ACHN (cell line): Measurements from ENCODE around the gene CD99L2.
"Not testable (repeated sequence)": the region's sequence is repeated elsewhere in the genome, so short reads cannot be mapped to it uniquely, and the experiment has no call there.

ENCODE experiments used
- DNase-seq: peaks from one replicate; pipeline ENCODE4 v3.0.0-alpha.2; 2015
- in situ Hi-C: cut with HindIII; loops from 2 replicates; pipeline ENCODE4 v1.10.0; 2017; ENCODE audit warnings: low sequenced_read_pairs, low pct_ligation_motif_present, low pct_unique_long_range_greater_than_20kb

Gene CD99L2

GRCh38 chrX:150899191-150899757, 806 bp upstream of the CD99L2 start:
- peak; percentile 9 for DNase-seq
- in situ Hi-C loops, result no loop called here

- in situ Hi-C loops, result no loop called here
- peak; percentile 11 for DNase-seq
These were observed 797 bp downstream of the CD99L2 start for GRCh38 chrX:150897421-150898320.

- no peak for DNase-seq
- in situ Hi-C loops, result no loop called here
These were observed 1.8 kb downstream of the CD99L2 start for GRCh38 chrX:150896632-150897031.

GRCh38 chrX:150893936-150894335, 4.5 kb downstream of the CD99L2 start:
- in situ Hi-C loops, result no loop called here
- no peak for DNase-seq

- DNase-seq, result no peak
- in situ Hi-C loops, result no loop called here
These were observed 9.3 kb downstream of the CD99L2 start for GRCh38 chrX:150889131-150889530.

GRCh38 chrX:150887906-150888465, 10.5 kb downstream of the CD99L2 start:
- no peak for DNase-seq
- in situ Hi-C loops, result no loop called here

GRCh38 chrX:150887268-150887667, 11.2 kb downstream of the CD99L2 start:
- in situ Hi-C loops, DNase-seq: not testable (repeated sequence)

- in situ Hi-C loops, result no loop called here
- DNase-seq, result no peak
These were observed 12.1 kb downstream of the CD99L2 start for GRCh38 chrX:150886381-150886780.

- DNase-seq, result no peak
- in situ Hi-C loops, result no loop called here
These were observed 17.7 kb downstream of the CD99L2 start for GRCh38 chrX:150880808-150881165.

GRCh38 chrX:150879855-150880807, 18.3 kb downstream of the CD99L2 start:
- in situ Hi-C loops, result no loop called here
- no peak for DNase-seq

- in situ Hi-C loops, result not testable (repeated sequence)
These were observed 22.8 kb downstream of the CD99L2 start for GRCh38 chrX:150875621-150876020.

GRCh38 chrX:150874448-150874847, 24.0 kb downstream of the CD99L2 start:
- no peak for DNase-seq
- in situ Hi-C loops, result no loop called here

More at GRCh38 chrX:150875621-150876020, 22.8 kb downstream of the CD99L2 start:
- DNase-seq, result not testable (repeated sequence)

- in situ Hi-C loops, result no loop called here
- DNase-seq, result no peak
These were observed 24.9 kb downstream of the CD99L2 start for GRCh38 chrX:150873616-150874015.

GRCh38 chrX:150872773-150873336, 25.6 kb downstream of the CD99L2 start:
- no peak for DNase-seq
- in situ Hi-C loops, result no loop called here

- in situ Hi-C loops, result no loop called here
These were observed 27.1 kb downstream of the CD99L2 start for GRCh38 chrX:150871341-150871811.

GRCh38 chrX:150870487-150871340, 27.8 kb downstream of the CD99L2 start:
- in situ Hi-C loops, result no loop called here
- DNase-seq, result no peak

More at GRCh38 chrX:150871341-150871811, 27.1 kb downstream of the CD99L2 start:
- DNase-seq, result no peak

- in situ Hi-C loops, result no loop called here
- no peak for DNase-seq
These were observed 28.4 kb downstream of the CD99L2 start for GRCh38 chrX:150870029-150870428.
